Neuron (in vitro differentiated cells): ENCODE data around the gene PRUNE2.

Experiments used
- H2AFZ ChIP-seq: one replicate; pipeline ENCODE4 v1.6.1; 2013; ENCODE audit warnings: low read depth, mild to moderate bottlenecking, inconsistent platforms, low read length, moderate library complexity
- H3K27me3 ChIP-seq: one replicate; pipeline ENCODE4 v1.6.1; 2013; ENCODE audit warnings: low read length; ENCODE audit not compliant: insufficient read depth
- H3K36me3 ChIP-seq: one replicate; pipeline ENCODE4 v1.6.1; 2013; ENCODE audit warnings: low read length; ENCODE audit not compliant: insufficient read depth
- H3K4me1 ChIP-seq: one replicate; pipeline ENCODE4 v1.6.1; 2013; ENCODE audit warnings: low read length; ENCODE audit not compliant: insufficient read depth
- H3K4me3 ChIP-seq: 2 replicates; pipeline ENCODE4 v1.5.1; 2013; ENCODE audit warnings: mild to moderate bottlenecking, low read length, moderate library complexity
- H3K9me3 ChIP-seq: one replicate; pipeline ENCODE4 v1.6.1; 2013; ENCODE audit warnings: low read length

PRUNE2 gene

DNA sequence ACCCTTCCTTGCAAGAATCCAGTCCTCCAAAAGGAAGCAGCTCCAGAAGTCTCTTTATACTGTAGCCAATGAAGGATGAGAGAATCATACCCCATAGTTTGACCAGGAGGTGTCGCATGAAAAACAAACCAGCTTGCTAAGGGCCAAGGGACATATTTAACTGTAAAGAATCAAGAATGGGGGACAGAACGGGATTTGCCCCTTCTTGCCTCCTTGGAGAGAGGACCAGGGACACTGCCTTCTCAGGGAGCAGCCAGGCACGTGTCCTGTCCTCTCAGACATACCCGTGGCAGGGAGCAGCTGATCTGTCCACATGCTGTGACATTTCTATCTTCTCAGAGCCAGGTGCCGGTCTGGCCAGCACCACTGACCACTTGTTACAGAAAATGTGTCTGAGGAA is 11.7 kb downstream of the PRUNE2 start:
- no peak overlapping the region for H2AFZ ChIP-seq
- H3K4me1 ChIP-seq: peaks cover 8% of the 10 kb centered on the region
- H3K27me3 ChIP-seq: no peaks in the 10 kb centered on the region
- no peaks in the 10 kb centered on the region for H3K9me3 ChIP-seq
- no peak overlapping the region for H3K4me3 ChIP-seq
- H3K36me3 ChIP-seq: no peaks in the 10 kb centered on the region

- H3K27me3 ChIP-seq: no peaks in the 10 kb centered on the region
- H3K4me3 ChIP-seq: no peak overlapping the region
Observed at GRCh38 chr9:76893395-76893932, 12.4 kb downstream of the PRUNE2 start.

DNA sequence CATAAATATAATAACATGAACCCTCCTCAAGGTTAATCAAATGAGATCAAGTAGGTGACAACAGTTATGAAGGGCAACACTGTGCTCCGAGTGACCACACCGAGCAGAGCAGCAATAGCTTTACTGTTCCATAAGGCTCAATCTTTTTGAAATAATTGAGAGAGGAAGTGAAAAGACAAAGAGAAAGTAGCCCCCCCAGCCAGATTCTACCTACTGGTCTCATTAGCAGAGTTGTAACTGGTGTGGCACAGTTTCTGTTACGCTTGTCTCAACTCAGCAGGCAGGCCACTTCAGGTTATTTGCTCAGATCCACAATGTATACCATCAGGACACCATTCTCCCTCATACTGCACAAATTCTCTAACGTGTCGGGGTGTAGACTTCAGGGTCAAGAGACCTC is 14.0 kb downstream of the PRUNE2 start:
- H3K36me3 ChIP-seq: no peaks in the 10 kb centered on the region

More at GRCh38 chr9:76893395-76893932, 12.4 kb downstream of the PRUNE2 start:
- Histone ChIP-seq H3K4me1 (peaks cover 8% of the 10 kb centered on the region), H2AFZ (no peak overlapping the region), H3K36me3 (no peaks in the 10 kb centered on the region), H3K9me3 (no peaks in the 10 kb centered on the region)

DNA sequence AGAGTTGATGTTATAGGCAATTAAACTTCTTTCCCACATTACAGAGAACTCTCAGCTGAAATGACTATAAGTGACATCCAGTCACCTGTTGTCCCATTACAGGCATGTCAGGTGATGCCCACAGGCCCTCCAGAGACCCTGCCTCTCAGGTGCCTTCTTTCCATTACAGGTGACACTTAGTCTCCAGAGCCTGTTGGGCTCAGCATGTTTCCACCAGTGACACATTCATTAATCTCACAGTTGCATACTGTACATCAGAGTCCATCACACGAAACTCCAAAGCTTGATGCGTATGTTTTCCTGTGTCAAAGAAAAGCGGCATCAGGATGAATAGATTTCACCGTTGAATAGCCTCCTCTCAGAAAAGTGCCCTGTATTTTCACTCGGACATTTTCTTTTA is 14.6 kb downstream of the PRUNE2 start:
- Histone ChIP-seq H3K9me3 (no peaks in the 10 kb centered on the region), H3K4me3 (no peak overlapping the region), H3K27me3 (no peaks in the 10 kb centered on the region), H2AFZ (no peak overlapping the region), H3K4me1 (peaks cover 19% of the 10 kb centered on the region), H3K36me3 (no peaks in the 10 kb centered on the region)

More for the DNA sequence above, 14.0 kb downstream of the PRUNE2 start:
- no peaks in the 10 kb centered on the region for H3K27me3 ChIP-seq
- no peaks in the 10 kb centered on the region for H3K9me3 ChIP-seq
- H2AFZ ChIP-seq: no peak overlapping the region
- H3K4me3 ChIP-seq: no peak overlapping the region
- peaks cover 19% of the 10 kb centered on the region for H3K4me1 ChIP-seq

DNA sequence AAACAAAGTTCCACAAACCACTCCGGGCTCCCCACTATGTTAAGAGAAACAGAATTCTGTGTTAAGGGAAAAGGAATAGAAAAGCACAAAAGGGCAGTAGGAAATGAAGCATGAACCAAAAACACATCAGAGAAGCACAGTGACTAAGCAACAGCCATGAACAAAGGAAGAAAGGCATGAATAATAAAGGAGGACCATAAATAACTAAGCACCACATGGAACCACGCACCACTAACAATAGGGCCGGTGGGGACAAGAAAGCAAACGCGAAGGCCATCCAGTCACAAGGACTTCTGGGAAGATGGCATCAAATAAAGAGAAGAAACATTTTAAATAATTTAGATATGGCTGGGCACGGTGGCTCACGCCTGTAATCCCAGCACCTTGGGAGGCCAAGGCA is 18.0 kb downstream of the PRUNE2 start:
- Histone ChIP-seq H2AFZ (no peak overlapping the region), H3K4me3 (peak overlapping the region; percentile 6), H3K36me3 (no peaks in the 10 kb centered on the region), H3K4me1 (peaks cover 19% of the 10 kb centered on the region), H3K9me3 (no peaks in the 10 kb centered on the region), H3K27me3 (no peaks in the 10 kb centered on the region)

DNA sequence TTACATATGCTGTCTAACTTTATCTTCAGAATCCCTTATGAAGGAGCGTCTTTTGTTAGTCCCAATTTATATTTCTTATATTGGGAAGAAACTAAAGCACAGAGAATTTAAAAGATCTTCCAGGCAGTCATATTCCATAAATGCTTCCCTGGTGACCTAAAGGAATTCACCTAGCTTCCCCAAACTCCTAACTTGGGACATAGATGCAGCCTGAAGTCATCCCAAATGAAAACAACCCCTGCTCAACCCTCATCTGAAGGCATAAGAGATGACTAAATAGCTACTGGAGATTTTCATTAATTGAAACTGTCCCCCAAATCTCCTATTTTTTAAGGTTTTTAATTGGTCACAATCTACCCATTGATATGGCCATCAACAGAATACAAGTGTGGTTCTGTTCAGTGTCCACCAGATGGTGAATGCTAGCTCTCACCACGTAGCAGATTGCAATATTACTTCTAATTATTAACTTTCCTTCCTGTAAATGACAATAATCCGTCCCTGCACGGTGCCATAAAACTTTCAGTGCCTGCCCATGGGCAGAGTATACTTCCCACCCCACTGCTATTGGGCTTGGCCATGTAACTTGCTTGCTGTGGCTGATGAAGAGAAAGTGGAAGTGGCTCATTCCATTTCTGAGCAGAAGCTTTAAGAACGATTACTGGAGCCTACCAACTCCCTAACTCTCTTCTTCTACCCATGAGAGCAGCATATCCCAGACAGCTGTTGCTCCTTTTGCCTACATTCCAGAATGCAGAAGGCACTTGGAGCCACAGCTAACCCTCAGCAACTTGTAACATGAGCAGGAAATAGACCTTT is 18.7 kb downstream of the PRUNE2 start:
- peaks cover 16% of the 10 kb centered on the region for H3K4me1 ChIP-seq
- no peak overlapping the region for H2AFZ ChIP-seq
- H3K27me3 ChIP-seq: no peaks in the 10 kb centered on the region
- H3K4me3 ChIP-seq: peak overlapping the region; percentile 6
- H3K9me3 ChIP-seq: no peaks in the 10 kb centered on the region
- no peaks in the 10 kb centered on the region for H3K36me3 ChIP-seq

GRCh38 chr9:76886318-76886717 is 19.6 kb downstream of the PRUNE2 start:
- H3K27me3 ChIP-seq: no peaks in the 10 kb centered on the region
- H3K9me3 ChIP-seq: no peaks in the 10 kb centered on the region
- H3K4me1 ChIP-seq: peaks cover 16% of the 10 kb centered on the region
- no peak overlapping the region for H3K4me3 ChIP-seq
- H3K36me3 ChIP-seq: no peaks in the 10 kb centered on the region
- H2AFZ ChIP-seq: no peak overlapping the region

GRCh38 chr9:76884823-76885222 is 21.1 kb downstream of the PRUNE2 start:
- peaks cover 16% of the 10 kb centered on the region for H3K4me1 ChIP-seq
- no peaks in the 10 kb centered on the region for H3K36me3 ChIP-seq
- no peaks in the 10 kb centered on the region for H3K27me3 ChIP-seq
- no peaks in the 10 kb centered on the region for H3K9me3 ChIP-seq
- H3K4me3 ChIP-seq: no peak overlapping the region
- no peak overlapping the region for H2AFZ ChIP-seq

GRCh38 chr9:76883341-76883855 is 22.5 kb downstream of the PRUNE2 start:
- Histone ChIP-seq H3K36me3 (no peaks in the 10 kb centered on the region), H3K4me3 (no peak overlapping the region), H2AFZ (no peak overlapping the region), H3K4me1 (peaks cover 16% of the 10 kb centered on the region), H3K9me3 (no peaks in the 10 kb centered on the region), H3K27me3 (no peaks in the 10 kb centered on the region)

- no peaks in the 10 kb centered on the region for H3K9me3 ChIP-seq
- H3K4me3 ChIP-seq: no peak overlapping the region
- no peaks in the 10 kb centered on the region for H3K36me3 ChIP-seq
- peaks cover 12% of the 10 kb centered on the region for H3K4me1 ChIP-seq
- H2AFZ ChIP-seq: no peak overlapping the region
- no peaks in the 10 kb centered on the region for H3K27me3 ChIP-seq
Observed at GRCh38 chr9:76882686-76883085, 23.2 kb downstream of the PRUNE2 start.

DNA sequence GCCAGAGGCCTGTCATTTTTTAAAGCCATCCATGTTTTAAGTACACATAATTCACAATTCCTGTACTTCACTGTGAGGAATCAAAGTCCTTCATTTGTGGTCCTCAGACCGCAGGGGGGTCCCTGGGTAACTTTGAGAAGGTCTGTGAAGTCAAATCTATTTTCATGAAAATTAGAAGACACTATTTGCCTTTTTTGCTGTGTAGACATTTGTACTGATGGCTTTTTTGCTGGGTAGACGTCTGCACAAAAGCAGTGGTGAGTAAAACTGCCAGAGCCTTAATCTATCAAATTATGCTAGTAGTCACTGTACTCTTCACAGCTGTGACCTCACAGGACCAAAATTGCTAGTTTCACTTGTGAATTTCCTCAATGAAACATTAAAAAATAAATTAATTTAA is 25.7 kb downstream of the PRUNE2 start:
- no peaks in the 10 kb centered on the region for H3K27me3 ChIP-seq
- no peak overlapping the region for H2AFZ ChIP-seq
- peaks cover 6% of the 10 kb centered on the region for H3K4me1 ChIP-seq
- no peak overlapping the region for H3K4me3 ChIP-seq
- H3K9me3 ChIP-seq: no peaks in the 10 kb centered on the region
- H3K36me3 ChIP-seq: no peaks in the 10 kb centered on the region

DNA sequence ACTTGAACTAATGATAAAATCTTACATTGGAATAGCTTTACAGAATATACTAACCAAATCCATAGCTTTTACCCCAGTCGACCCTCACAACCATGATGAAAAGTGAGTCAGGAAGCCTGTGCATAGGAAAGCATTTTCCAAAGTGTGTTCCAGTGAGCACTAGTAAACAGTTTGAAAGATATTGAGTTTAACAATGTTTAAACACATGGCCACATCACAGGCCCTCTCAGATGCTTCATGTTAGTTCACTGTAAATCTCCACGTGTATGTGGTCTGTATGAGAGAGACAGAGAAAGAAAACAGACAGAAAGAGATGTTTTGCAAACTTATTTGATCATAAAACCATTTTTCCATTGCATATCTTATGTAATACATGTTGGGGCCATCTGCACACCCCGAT is 27.0 kb downstream of the PRUNE2 start:
- H3K27me3 ChIP-seq: no peaks in the 10 kb centered on the region
- no peaks in the 10 kb centered on the region for H3K9me3 ChIP-seq
- peaks cover 6% of the 10 kb centered on the region for H3K4me1 ChIP-seq
- no peaks in the 10 kb centered on the region for H3K36me3 ChIP-seq
- no peak overlapping the region for H2AFZ ChIP-seq
- H3K4me3 ChIP-seq: no peak overlapping the region

GRCh38 chr9:76877961-76878360 is 28.0 kb downstream of the PRUNE2 start:
- H3K9me3 ChIP-seq: no peaks in the 10 kb centered on the region
- H3K4me3 ChIP-seq: no peak overlapping the region
- peaks cover 2% of the 10 kb centered on the region for H3K4me1 ChIP-seq

More at GRCh38 chr9:76877961-76878360, 28.0 kb downstream of the PRUNE2 start:
- no peaks in the 10 kb centered on the region for H3K36me3 ChIP-seq
- no peak overlapping the region for H2AFZ ChIP-seq
- no peaks in the 10 kb centered on the region for H3K27me3 ChIP-seq
